GM23338 (cell line): ENCODE results near the gene MFSD2A. TPM values are rescaled to one million over a fixed set of nuclear protein-coding genes. Genes with fewer than 3 reads are reported as not detected.
A peak's percentile ranks its signal among the peaks of the same experiment; 100 is the strongest.

Experiments
- ATAC-seq: fragments of 200-7000 bp; cut with Tn5 transposase; 3 replicates; pipeline ENCODE4 v1.9.1; 2020
- DNase-seq: peaks from one replicate; pipeline ENCODE4 v3.0.0-alpha.2; 2015; ENCODE audit warnings: low spot score
- H2AFZ ChIP-seq: fragments of 200-600 bp; sonication (generic); 2 replicates; pipeline ENCODE4 v1.8.0; 2016; ENCODE audit warnings: antibody characterized with exemption, mild to moderate bottlenecking, moderate library complexity
- H3F3A ChIP-seq: fragments of 200-600 bp; sonication (generic); replicated peaks from 2 replicates; pipeline ENCODE4 v1.8.0; 2017; ENCODE audit warnings: antibody characterized with exemption, mixed run types, low read depth
- H3K27ac ChIP-seq: fragments of 200-600 bp; sonication (generic); 2 replicates; pipeline ENCODE4 v1.6.1; 2016; ENCODE audit warnings: low read depth
- H3K27me3 ChIP-seq: fragments of 200-600 bp; sonication (generic); 2 replicates; pipeline ENCODE4 v1.8.0; 2016; ENCODE audit warnings: mild to moderate bottlenecking, mixed run types, moderate library complexity; ENCODE audit not compliant: insufficient read depth
- H3K36me3 ChIP-seq: fragments of 200-600 bp; sonication (generic); 2 replicates; pipeline ENCODE4 v1.8.0; 2016; ENCODE audit warnings: mild to moderate bottlenecking; ENCODE audit not compliant: insufficient read depth
- H3K4me1 ChIP-seq: fragments of 200-600 bp; sonication (generic); 2 replicates; pipeline ENCODE4 v1.8.0; 2016; ENCODE audit warnings: mild to moderate bottlenecking, moderate library complexity; ENCODE audit not compliant: insufficient read depth
- H3K4me2 ChIP-seq: fragments of 200-600 bp; sonication (generic); 2 replicates; pipeline ENCODE4 v1.7.1; 2017; ENCODE audit warnings: mixed run types
- H3K4me3 ChIP-seq: fragments of 200-600 bp; sonication (generic); 2 replicates; pipeline ENCODE4 v1.6.1; 2016; ENCODE audit warnings: mixed run types
- H3K79me2 ChIP-seq: fragments of 200-600 bp; sonication (generic); replicated peaks from 2 replicates; pipeline ENCODE4 v1.8.0; 2017; ENCODE audit warnings: mild to moderate bottlenecking; ENCODE audit not compliant: insufficient read depth
- H3K9me2 ChIP-seq: fragments of 200-600 bp; sonication (generic); 2 replicates; pipeline ENCODE4 v1.8.0; 2017; ENCODE audit not compliant: insufficient read depth
- H4K20me1 ChIP-seq: fragments of 200-600 bp; sonication (generic); replicated peaks from 2 replicates; pipeline ENCODE4 v1.8.0; 2017; ENCODE audit warnings: mild to moderate bottlenecking; ENCODE audit not compliant: insufficient read depth
- H3K27ac Mint-ChIP-seq: 2 replicates; pipeline ENCODE4 v1.8.0; 2020; ENCODE audit warnings: inconsistent platforms, mild to moderate bottlenecking, moderate library complexity, mixed read lengths
- H3K27me3 Mint-ChIP-seq: 3 replicates; pipeline ENCODE4 v1.8.0; 2022; ENCODE audit warnings: low read depth, mild to moderate bottlenecking, moderate library complexity, mixed read lengths, inconsistent platforms; ENCODE audit not compliant: insufficient read depth, poor library complexity
- H3K36me3 Mint-ChIP-seq: 3 replicates; pipeline ENCODE4 v1.8.0; 2021; ENCODE audit warnings: low read depth, mild to moderate bottlenecking, inconsistent platforms, moderate library complexity, mixed read lengths
- H3K4me1 Mint-ChIP-seq: 3 replicates; pipeline ENCODE4 v1.8.0; 2020; ENCODE audit warnings: mild to moderate bottlenecking, inconsistent platforms, mixed read lengths
- H3K4me3 Mint-ChIP-seq: 3 replicates; pipeline ENCODE4 v1.8.0; 2021; ENCODE audit warnings: moderate library complexity, mild to moderate bottlenecking, inconsistent platforms, mixed read lengths
- H3K9me3 Mint-ChIP-seq: 3 replicates; pipeline ENCODE4 v1.8.0; 2020; ENCODE audit warnings: moderate library complexity, mild to moderate bottlenecking, inconsistent platforms, mixed read lengths
- CTCF ChIP-seq, 2 experiments: fragments of 200-600 bp in 1 of 2; sonication (generic) in 1 of 2; conservative IDR thresholded peaks; 2 replicates each; pipeline versions ENCODE4 v1.5.1 to v1.6.1; 2016 to 2017; ENCODE audit warnings: antibody characterized with exemption in 2 of 2, low read depth in 2 of 2, mild to moderate bottlenecking in 2 of 2, moderate library complexity in 1 of 2
- EZH2phosphoT487 ChIP-seq: fragments of 200-600 bp; sonication (generic); IDR thresholded peaks from one replicate; pipeline ENCODE4 v1.8.1; 2018; ENCODE audit warnings: antibody characterized with exemption; ENCODE audit not compliant: unreplicated experiment
- JUNB ChIP-seq: IDR thresholded peaks from one replicate; pipeline ENCODE4 v1.6.1; 2016; ENCODE audit warnings: antibody characterized with exemption; ENCODE audit not compliant: unreplicated experiment
- REST ChIP-seq: IDR thresholded peaks from one replicate; pipeline ENCODE4 v1.6.1; 2018; ENCODE audit warnings: antibody characterized with exemption; ENCODE audit not compliant: unreplicated experiment
- ZNF114 ChIP-seq: fragments of 250-450 bp; sonication (Bioruptor Pico); IDR thresholded peaks from 2 replicates; pipeline ENCODE4 v1.5.0; 2020; ENCODE audit warnings: mild to moderate bottlenecking, moderate library complexity
- polyA plus RNA-seq: library from polyadenylated mRNA; unstranded; fragments of >200 nt; fragmentation: Nextera tagmentation; extraction: Ambion mirVana; gene quantifications from 2 replicates; pipeline ENCODE4 v1.2.1, GENCODE V29; 2016
- total RNA-seq: library from RNA; depleted of rRNA; stranded (reverse); fragments of >200 nt; shearing (Covaris generic); gene quantifications from 2 replicates; pipeline ENCODE4 v1.2.3, GENCODE V29; 2014
- TF ChIP-seq, protein P1 (sequence below): fragments of 250-450 bp; sonication (Bioruptor Pico); IDR thresholded peaks from 2 replicates; pipeline ENCODE4 v1.5.0; 2020; ENCODE audit warnings: mild to moderate bottlenecking, moderate library complexity
- TF ChIP-seq, protein P2 (sequence below): IDR thresholded peaks from 2 replicates; pipeline ENCODE4 v1.6.1; 2016; ENCODE audit warnings: antibody characterized with exemption

The MFSD2A gene
- total and polyA plus RNA-seq, 2 experiments from 2014 or later = 16.1 to 23.9 TPM

- TF ChIP-seq, protein P1, sequence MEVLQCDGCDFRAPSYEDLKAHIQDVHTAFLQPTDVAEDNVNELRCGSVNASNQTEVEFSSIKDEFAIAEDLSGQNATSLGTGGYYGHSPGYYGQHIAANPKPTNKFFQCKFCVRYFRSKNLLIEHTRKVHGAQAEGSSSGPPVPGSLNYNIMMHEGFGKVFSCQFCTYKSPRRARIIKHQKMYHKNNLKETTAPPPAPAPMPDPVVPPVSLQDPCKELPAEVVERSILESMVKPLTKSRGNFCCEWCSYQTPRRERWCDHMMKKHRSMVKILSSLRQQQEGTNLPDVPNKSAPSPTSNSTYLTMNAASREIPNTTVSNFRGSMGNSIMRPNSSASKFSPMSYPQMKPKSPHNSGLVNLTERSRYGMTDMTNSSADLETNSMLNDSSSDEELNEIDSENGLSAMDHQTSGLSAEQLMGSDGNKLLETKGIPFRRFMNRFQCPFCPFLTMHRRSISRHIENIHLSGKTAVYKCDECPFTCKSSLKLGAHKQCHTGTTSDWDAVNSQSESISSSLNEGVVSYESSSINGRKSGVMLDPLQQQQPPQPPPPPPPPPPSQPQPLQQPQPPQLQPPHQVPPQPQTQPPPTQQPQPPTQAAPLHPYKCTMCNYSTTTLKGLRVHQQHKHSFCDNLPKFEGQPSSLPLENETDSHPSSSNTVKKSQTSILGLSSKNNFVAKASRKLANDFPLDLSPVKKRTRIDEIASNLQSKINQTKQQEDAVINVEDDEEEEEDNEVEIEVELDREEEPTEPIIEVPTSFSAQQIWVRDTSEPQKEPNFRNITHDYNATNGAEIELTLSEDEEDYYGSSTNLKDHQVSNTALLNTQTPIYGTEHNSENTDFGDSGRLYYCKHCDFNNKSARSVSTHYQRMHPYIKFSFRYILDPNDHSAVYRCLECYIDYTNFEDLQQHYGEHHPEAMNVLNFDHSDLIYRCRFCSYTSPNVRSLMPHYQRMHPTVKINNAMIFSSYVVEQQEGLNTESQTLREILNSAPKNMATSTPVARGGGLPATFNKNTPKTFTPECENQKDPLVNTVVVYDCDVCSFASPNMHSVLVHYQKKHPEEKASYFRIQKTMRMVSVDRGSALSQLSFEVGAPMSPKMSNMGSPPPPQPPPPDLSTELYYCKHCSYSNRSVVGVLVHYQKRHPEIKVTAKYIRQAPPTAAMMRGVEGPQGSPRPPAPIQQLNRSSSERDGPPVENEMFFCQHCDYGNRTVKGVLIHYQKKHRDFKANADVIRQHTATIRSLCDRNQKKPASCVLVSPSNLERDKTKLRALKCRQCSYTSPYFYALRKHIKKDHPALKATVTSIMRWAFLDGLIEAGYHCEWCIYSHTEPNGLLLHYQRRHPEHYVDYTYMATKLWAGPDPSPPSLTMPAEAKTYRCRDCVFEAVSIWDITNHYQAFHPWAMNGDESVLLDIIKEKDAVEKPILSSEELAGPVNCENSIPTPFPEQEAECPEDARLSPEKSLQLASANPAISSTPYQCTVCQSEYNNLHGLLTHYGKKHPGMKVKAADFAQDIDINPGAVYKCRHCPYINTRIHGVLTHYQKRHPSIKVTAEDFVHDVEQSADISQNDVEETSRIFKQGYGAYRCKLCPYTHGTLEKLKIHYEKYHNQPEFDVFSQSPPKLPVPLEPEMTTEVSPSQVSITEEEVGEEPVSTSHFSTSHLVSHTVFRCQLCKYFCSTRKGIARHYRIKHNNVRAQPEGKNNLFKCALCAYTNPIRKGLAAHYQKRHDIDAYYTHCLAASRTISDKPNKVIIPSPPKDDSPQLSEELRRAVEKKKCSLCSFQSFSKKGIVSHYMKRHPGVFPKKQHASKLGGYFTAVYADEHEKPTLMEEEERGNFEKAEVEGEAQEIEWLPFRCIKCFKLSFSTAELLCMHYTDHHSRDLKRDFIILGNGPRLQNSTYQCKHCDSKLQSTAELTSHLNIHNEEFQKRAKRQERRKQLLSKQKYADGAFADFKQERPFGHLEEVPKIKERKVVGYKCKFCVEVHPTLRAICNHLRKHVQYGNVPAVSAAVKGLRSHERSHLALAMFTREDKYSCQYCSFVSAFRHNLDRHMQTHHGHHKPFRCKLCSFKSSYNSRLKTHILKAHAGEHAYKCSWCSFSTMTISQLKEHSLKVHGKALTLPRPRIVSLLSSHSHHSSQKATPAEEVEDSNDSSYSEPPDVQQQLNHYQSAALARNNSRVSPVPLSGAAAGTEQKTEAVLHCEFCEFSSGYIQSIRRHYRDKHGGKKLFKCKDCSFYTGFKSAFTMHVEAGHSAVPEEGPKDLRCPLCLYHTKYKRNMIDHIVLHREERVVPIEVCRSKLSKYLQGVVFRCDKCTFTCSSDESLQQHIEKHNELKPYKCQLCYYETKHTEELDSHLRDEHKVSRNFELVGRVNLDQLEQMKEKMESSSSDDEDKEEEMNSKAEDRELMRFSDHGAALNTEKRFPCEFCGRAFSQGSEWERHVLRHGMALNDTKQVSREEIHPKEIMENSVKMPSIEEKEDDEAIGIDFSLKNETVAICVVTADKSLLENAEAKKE (CRISPR knock-in tag) = no peak
- TF ChIP-seq REST = no peak
These were observed 16.2 kb downstream of the MFSD2A start (continued) for GRCh38 chr1:39971138-39971537.

- Mint-ChIP-seq H3K36me3 (peaks cover 27% of the 10 kb centered on the region), H3K4me3 (no peak overlapping the region), H3K9me3 (peaks cover 11% of the 10 kb centered on the region), H3K27me3 (no peaks in the 10 kb centered on the region), H3K27ac (no peak overlapping the region), H3K4me1 (peaks cover 7% of the 10 kb centered on the region; the same call in 2 of the 3 replicates)
- peaks cover 3% of the 10 kb centered on the region; the same call in 1 of the 2 replicates for H3K36me3 ChIP-seq
- H3F3A ChIP-seq = no peaks in the 10 kb centered on the region
- H3K4me1 ChIP-seq = no peaks in the 10 kb centered on the region
- no peak overlapping the region for H3K4me2 ChIP-seq
- H3K9me2 ChIP-seq = no peaks in the 10 kb centered on the region; the same call in 1 of the 2 replicates
- peak; percentile 90 for ATAC-seq
- DNase-seq = peak; percentile 88
- no peaks in the 10 kb centered on the region for H4K20me1 ChIP-seq
- H3K4me3 ChIP-seq = no peak overlapping the region
- H3K27ac ChIP-seq = peak overlapping the region; percentile 17; the same call in 1 of the 2 replicates
- peak overlapping the region; percentile 41 for H2AFZ ChIP-seq
- H3K27me3 ChIP-seq = no peaks in the 10 kb centered on the region
- H3K79me2 ChIP-seq = no peaks in the 10 kb centered on the region
- TF ChIP-seq REST = no peak
- no peak for TF ChIP-seq JUNB
- TF ChIP-seq, protein P2, sequence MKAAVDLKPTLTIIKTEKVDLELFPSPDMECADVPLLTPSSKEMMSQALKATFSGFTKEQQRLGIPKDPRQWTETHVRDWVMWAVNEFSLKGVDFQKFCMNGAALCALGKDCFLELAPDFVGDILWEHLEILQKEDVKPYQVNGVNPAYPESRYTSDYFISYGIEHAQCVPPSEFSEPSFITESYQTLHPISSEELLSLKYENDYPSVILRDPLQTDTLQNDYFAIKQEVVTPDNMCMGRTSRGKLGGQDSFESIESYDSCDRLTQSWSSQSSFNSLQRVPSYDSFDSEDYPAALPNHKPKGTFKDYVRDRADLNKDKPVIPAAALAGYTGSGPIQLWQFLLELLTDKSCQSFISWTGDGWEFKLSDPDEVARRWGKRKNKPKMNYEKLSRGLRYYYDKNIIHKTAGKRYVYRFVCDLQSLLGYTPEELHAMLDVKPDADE = no peak
- no peak for TF ChIP-seq ZNF114 (CRISPR knock-in tag)
- TF ChIP-seq EZH2phosphoT487 = no peak
- TF ChIP-seq CTCF (conservative IDR thresholded peaks at IDR 0.05; ENCODE audit: low read depth in 2 of 2) = peak; percentile 100
These were observed 18.7 kb downstream of the MFSD2A start for GRCh38 chr1:39973503-39974135.
